ENCODE data around the gene COL6A6.

DNA sequence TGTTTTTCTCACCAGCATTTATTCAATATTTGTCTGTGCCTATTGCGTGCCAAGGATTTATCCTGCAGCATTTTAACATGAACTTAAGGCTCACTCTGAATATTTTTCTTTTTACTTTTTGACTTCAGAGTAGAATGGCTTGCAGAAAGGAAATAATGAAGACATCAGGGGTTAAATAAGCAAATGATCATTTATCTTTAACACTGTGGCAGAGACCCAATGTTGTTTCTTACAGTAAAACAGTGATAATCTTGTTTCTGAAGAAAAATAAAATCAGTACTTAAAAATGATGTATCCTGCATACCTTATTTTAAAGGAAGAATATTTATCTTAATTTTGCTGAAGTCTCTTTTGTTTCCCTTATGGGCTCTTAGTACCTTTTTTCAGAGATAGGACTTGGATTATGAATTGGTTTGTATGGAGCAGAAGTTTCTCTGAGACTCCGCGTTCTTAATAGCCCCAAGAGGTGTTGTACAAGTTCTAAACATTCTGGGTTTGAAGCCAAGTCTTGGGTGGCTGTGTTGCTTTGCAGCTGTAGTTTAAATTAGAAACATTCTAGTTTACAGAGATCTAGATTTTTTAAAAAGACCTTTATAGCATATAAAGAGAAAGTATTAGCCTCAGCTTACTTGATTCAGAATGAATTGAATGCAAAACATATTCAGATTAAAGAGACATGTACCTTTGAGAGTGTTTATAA is 40.5 kb downstream of the COL6A6 start:
- TF ChIP-seq, protein P1, sequence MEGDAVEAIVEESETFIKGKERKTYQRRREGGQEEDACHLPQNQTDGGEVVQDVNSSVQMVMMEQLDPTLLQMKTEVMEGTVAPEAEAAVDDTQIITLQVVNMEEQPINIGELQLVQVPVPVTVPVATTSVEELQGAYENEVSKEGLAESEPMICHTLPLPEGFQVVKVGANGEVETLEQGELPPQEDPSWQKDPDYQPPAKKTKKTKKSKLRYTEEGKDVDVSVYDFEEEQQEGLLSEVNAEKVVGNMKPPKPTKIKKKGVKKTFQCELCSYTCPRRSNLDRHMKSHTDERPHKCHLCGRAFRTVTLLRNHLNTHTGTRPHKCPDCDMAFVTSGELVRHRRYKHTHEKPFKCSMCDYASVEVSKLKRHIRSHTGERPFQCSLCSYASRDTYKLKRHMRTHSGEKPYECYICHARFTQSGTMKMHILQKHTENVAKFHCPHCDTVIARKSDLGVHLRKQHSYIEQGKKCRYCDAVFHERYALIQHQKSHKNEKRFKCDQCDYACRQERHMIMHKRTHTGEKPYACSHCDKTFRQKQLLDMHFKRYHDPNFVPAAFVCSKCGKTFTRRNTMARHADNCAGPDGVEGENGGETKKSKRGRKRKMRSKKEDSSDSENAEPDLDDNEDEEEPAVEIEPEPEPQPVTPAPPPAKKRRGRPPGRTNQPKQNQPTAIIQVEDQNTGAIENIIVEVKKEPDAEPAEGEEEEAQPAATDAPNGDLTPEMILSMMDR (IDR thresholded peaks at IDR 0.05) = no peak
- TF ChIP-seq POLR2A (IDR thresholded peaks at IDR 0.05) = no peak

All from thyroid gland (tissue), 4 donors.